H1 (cell line): Measurements from ENCODE around the gene TMCC1. TPM values are rescaled to one million over a fixed set of nuclear protein-coding genes. Genes with fewer than 3 reads are reported as not detected.

Experiments used
- CTCF ChIA-PET: fragments of 300-600 bp; sonication (Branson Sonifier 250); formaldehyde crosslinking; loops from one replicate; lab custom pipeline; 2021; ENCODE audit not compliant: partially characterized antibody; lab: Charles Lee
- POLR2A ChIA-PET: fragments of 300-600 bp; sonication (Branson Sonifier 250); formaldehyde crosslinking; loops from one replicate; lab custom pipeline; 2021; ENCODE audit warnings: inconsistent platforms; ENCODE audit not compliant: partially characterized antibody; lab: Charles Lee
- DNase-seq, 2 experiments: peaks; one replicate each; pipeline versions ENCODE4 v3.0.0 to v3.0.0-alpha.2; 2010 to 2022; ENCODE audit warnings: low spot score in 2 of 2, low read depth in 1 of 2, mixed read lengths in 1 of 2
- FAIRE-seq: peaks from 2 replicates; lab custom pipeline; 2011; peaks lifted over from hg19 to GRCh38; lab: Jason Lieb, UNC
- H2AFZ ChIP-seq: 2 replicates; pipeline ENCODE4 v1.8.1; 2012; ENCODE audit warnings: low read length, inconsistent platforms
- H2AK5ac ChIP-seq: 2 replicates; pipeline ENCODE4 v1.6.1; 2013; ENCODE audit warnings: low read depth, low read length
- H2BK120ac ChIP-seq: replicated peaks from 2 replicates; pipeline ENCODE3; 2013; ENCODE audit warnings: low read depth, low read length, inconsistent platforms
- H2BK12ac ChIP-seq: 2 replicates; pipeline ENCODE4 v1.6.1; 2013; ENCODE audit warnings: low read depth, low read length
- H2BK15ac ChIP-seq: 2 replicates; pipeline ENCODE4 v1.6.1; 2013; ENCODE audit warnings: low read length
- H2BK20ac ChIP-seq: 2 replicates; pipeline ENCODE4 v1.6.1; 2013; ENCODE audit warnings: low read length
- H2BK5ac ChIP-seq: 2 replicates; pipeline ENCODE4 v1.6.1; 2013; ENCODE audit warnings: low read depth, low read length
- H3K14ac ChIP-seq: 2 replicates; pipeline ENCODE4 v1.6.1; 2013; ENCODE audit warnings: inconsistent platforms; ENCODE audit not compliant: insufficient read length
- H3K18ac ChIP-seq: 2 replicates; pipeline ENCODE4 v1.6.1; 2013; ENCODE audit warnings: low read length; ENCODE audit errors: extremely low read depth
- H3K23ac ChIP-seq: 2 replicates; pipeline ENCODE4 v1.6.1; 2013; ENCODE audit warnings: inconsistent platforms; ENCODE audit not compliant: insufficient read length
- H3K23me2 ChIP-seq: 2 replicates; pipeline ENCODE4 v1.6.1; 2013; ENCODE audit warnings: low read depth, low read length
- H3K27ac ChIP-seq: 2 replicates; pipeline ENCODE4 v1.6.1; 2011; ENCODE audit warnings: low read depth, low read length, inconsistent platforms
- H3K27me3 ChIP-seq, 4 experiments: replicated peaks in 1 of 4; 1 replicate in 1 of 4; 2 replicates in 3 of 4; pipeline versions ENCODE4 v1.6.1 to v1.8.1; 2011 to 2013; ENCODE audit warnings: low read length in 3 of 4, mild to moderate bottlenecking in 3 of 4, inconsistent platforms in 2 of 4, mixed read lengths in 2 of 4, moderate library complexity in 1 of 4; ENCODE audit not compliant: control insufficient read depth in 3 of 4, insufficient read depth in 3 of 4; ENCODE audit errors: extremely low read depth in 1 of 4
- H3K36me3 ChIP-seq, 4 experiments: 2 replicates each; pipeline versions ENCODE4 v1.6.1 to v1.8.1; 2011 to 2013; ENCODE audit warnings: mild to moderate bottlenecking in 4 of 4, low read length in 3 of 4, moderate library complexity in 2 of 4, control low read depth in 1 of 4, inconsistent platforms in 1 of 4; ENCODE audit not compliant: insufficient read depth in 4 of 4, control insufficient read depth in 2 of 4
- H3K4ac ChIP-seq: replicated peaks from 2 replicates; pipeline ENCODE3; 2013; ENCODE audit warnings: low read length, low read depth, mixed read lengths, inconsistent platforms; ENCODE audit not compliant: insufficient read length
- H3K4me1 ChIP-seq, 4 experiments: replicated peaks in 1 of 4; 1 replicate in 1 of 4; 2 replicates in 3 of 4; pipeline versions ENCODE4 v1.6.1 to v1.8.1; 2011 to 2013; ENCODE audit warnings: low read length in 3 of 4, inconsistent platforms in 2 of 4, mixed read lengths in 1 of 4; ENCODE audit not compliant: insufficient read depth in 4 of 4, control insufficient read depth in 3 of 4
- H3K4me2 ChIP-seq, 2 experiments: 2 replicates each; pipeline versions ENCODE4 v1.6.1 to v1.8.1; 2011 to 2013; ENCODE audit warnings: low read depth in 2 of 2, low read length in 2 of 2, control low read depth in 1 of 2, inconsistent platforms in 1 of 2, mild to moderate bottlenecking in 1 of 2; ENCODE audit not compliant: insufficient read depth in 1 of 2
- H3K4me3 ChIP-seq, 4 experiments: fragments of 200-600, 300-600 bp in 1 of 4; sonication (generic), shearing (Covaris generic), sonication (Bioruptor Twin) in 1 of 4; 2 replicates each; pipeline versions ENCODE4 v1.5.1 to v1.8.1; 2011 to 2016; ENCODE audit warnings: low read length in 4 of 4, low read depth in 3 of 4, control low read depth in 2 of 4, inconsistent platforms in 2 of 4, mild to moderate bottlenecking in 2 of 4, mixed read lengths in 1 of 4, moderate library complexity in 1 of 4; ENCODE audit not compliant: insufficient read depth in 2 of 4; ENCODE audit errors: extremely low read depth in 1 of 4
- H3K56ac ChIP-seq: replicated peaks from 2 replicates; pipeline ENCODE3; 2013; ENCODE audit warnings: low read depth, mild to moderate bottlenecking, mixed read lengths, low read length, inconsistent platforms; ENCODE audit not compliant: insufficient read length
- H3K79me1 ChIP-seq: 2 replicates; pipeline ENCODE4 v1.6.1; 2013; ENCODE audit warnings: low read depth, low read length, control low read depth
- H3K79me2 ChIP-seq, 2 experiments: 2 replicates each; pipeline versions ENCODE4 v1.6.1 to v1.8.1; 2012 to 2013; ENCODE audit warnings: low read length in 2 of 2, mild to moderate bottlenecking in 2 of 2, inconsistent platforms in 1 of 2; ENCODE audit not compliant: insufficient read depth in 2 of 2, control insufficient read depth in 1 of 2
- H3K9ac ChIP-seq, 4 experiments: replicated peaks in 1 of 4; 1 replicate in 1 of 4; 2 replicates in 3 of 4; pipeline versions ENCODE4 v1.6.1 to v1.8.1; 2011 to 2013; ENCODE audit warnings: low read depth in 3 of 4, low read length in 3 of 4, control low read depth in 2 of 4, mild to moderate bottlenecking in 2 of 4, moderate library complexity in 2 of 4, inconsistent platforms in 1 of 4; ENCODE audit errors: extremely low read depth in 1 of 4
- H3K9me3 ChIP-seq, 2 experiments: 2 replicates each; pipeline versions ENCODE4 v1.6.1 to v1.8.1; 2012 to 2013; ENCODE audit warnings: mild to moderate bottlenecking in 2 of 2, moderate library complexity in 2 of 2, control low read depth in 1 of 2, inconsistent platforms in 1 of 2, low read depth in 1 of 2, low read length in 1 of 2, mixed read lengths in 1 of 2; ENCODE audit not compliant: insufficient read depth in 2 of 2
- H4K20me1 ChIP-seq, 2 experiments: replicated peaks in 1 of 2; 2 replicates each; pipeline versions ENCODE3 to v1.8.1; 2011 to 2013; ENCODE audit warnings: inconsistent platforms in 2 of 2, low read length in 2 of 2, mild to moderate bottlenecking in 1 of 2; ENCODE audit not compliant: insufficient read depth in 2 of 2, control insufficient read depth in 1 of 2
- H4K5ac ChIP-seq: 2 replicates; pipeline ENCODE4 v1.6.1; 2013; ENCODE audit warnings: low read length, low read depth, mixed read lengths, inconsistent platforms; ENCODE audit not compliant: insufficient read length
- H4K8ac ChIP-seq: 2 replicates; pipeline ENCODE4 v1.8.0; 2013; ENCODE audit warnings: mild to moderate bottlenecking, moderate library complexity, low read length, inconsistent platforms; ENCODE audit not compliant: insufficient read depth; ENCODE audit errors: extremely low read depth
- H4K91ac ChIP-seq: replicated peaks from 2 replicates; pipeline ENCODE3; 2013; ENCODE audit warnings: low read length, mixed read lengths, inconsistent platforms; ENCODE audit not compliant: insufficient read length
- CREB1 ChIP-seq: IDR thresholded peaks from 2 replicates; pipeline ENCODE4 v1.6.1; 2012; ENCODE audit warnings: inconsistent platforms
- EP300 ChIP-seq, 2 experiments: IDR thresholded peaks; 1 replicate in 1 of 2; 2 replicates in 1 of 2; pipeline ENCODE4 v1.6.1; 2011 to 2012; ENCODE audit warnings: low read depth in 2 of 2, low read length in 2 of 2, mild to moderate bottlenecking in 2 of 2, borderline replicate concordance in 1 of 2, inconsistent platforms in 1 of 2, moderate library complexity in 1 of 2
- JUND ChIP-seq: IDR thresholded peaks from 2 replicates; pipeline ENCODE4 v1.6.1; 2011; ENCODE audit warnings: mild to moderate bottlenecking, improper control_type of control experiment, low read length
- SIN3A ChIP-seq, 2 experiments: IDR thresholded peaks in 1 of 2; conservative IDR thresholded peaks in 1 of 2; 2 replicates each; pipeline ENCODE4 v1.6.1; 2011 to 2012; ENCODE audit warnings: low read length in 2 of 2, improper control_type of control experiment in 1 of 2, low read depth in 1 of 2, mild to moderate bottlenecking in 1 of 2
- WGBS, 2 experiments: shearing (Covaris generic) in 1 of 2; methylation state at CpG; one replicate each; pipeline versions ENCODE4 v1.1.6 to v1.1.7; 2013 to 2015; ENCODE audit warnings: low lambda C conversion rate in 2 of 2, mixed read lengths in 2 of 2, inconsistent platforms in 1 of 2, low coverage in 1 of 2, missing lambda C conversion rate in 1 of 2; ENCODE audit not compliant: insufficient replicate concordance in 2 of 2, insufficient coverage in 1 of 2, insufficient read length in 1 of 2; ENCODE audit errors: extremely low coverage in 1 of 2, missing lambda C conversion rate in 1 of 2; 5-methylcytosine and 5-hydroxymethylcytosine counted together
- polyA plus RNA-seq, 7 experiments: library from polyadenylated mRNA; depleted of rRNA in 3 of 7; stranded (reverse) in 5 of 7; unstranded in 2 of 7; fragments of >200 nt in 5 of 7; fragments of 200-250 nt in 2 of 7; gene quantifications; 1 replicate in 5 of 7; 2 replicates in 1 of 7; 4 replicates in 1 of 7; pipeline versions ENCODE4 v1.2.1 to v1.2.3, GENCODE V29; 2011 to 2013; ENCODE audit warnings: missing spikeins in 2 of 7, mixed read lengths in 2 of 7
- total RNA-seq: library from RNA; stranded (reverse); fragmentation: NEBNext Ultra II Directional; extraction: Animal tissue kit (Norgen Biotek cat#: 25700); gene quantifications from 2 replicates; pipeline ENCODE4 v1.2.1, GENCODE V29; 2021

Gene TMCC1
- total and polyA plus RNA-seq, 2 of the 8 experiments (the other 6 are each of a cell fraction or from before 2014, with no cell fraction given) = 10.4 to 27.1 TPM

GRCh38 chr3:129732200-129732876 is 161.2 kb downstream of the TMCC1 start:
- peak overlapping the region; percentile 47 to 74 for H3K4me2 ChIP-seq
- H4K8ac ChIP-seq = no peak overlapping the region
- no peak overlapping the region for H2BK5ac ChIP-seq
- H2AK5ac ChIP-seq = no peak overlapping the region
- H4K91ac ChIP-seq = no peak overlapping the region
- H3K23me2 ChIP-seq = no peaks in the 10 kb centered on the region
- H4K20me1 ChIP-seq = no peaks in the 10 kb centered on the region
- WGBS, 2 experiments = 67% methylated on average over 1 of the region's 1 CpG; no CpG with 5 or more reads in 1 of the 2 experiments
- no peak for TF ChIP-seq JUND
- no peak for TF ChIP-seq EP300 (IDR thresholded peaks at IDR 0.05; ENCODE audit: borderline replicate concordance in 1 of 2, low read depth in 2 of 2, low read length in 2 of 2)
- TF ChIP-seq CREB1 = no peak
- TF ChIP-seq SIN3A (conservative IDR thresholded peaks at IDR 0.05 in 1 of 2, IDR thresholded peaks at IDR 0.05 in 1 of 2; ENCODE audit: low read depth in 1 of 2, low read length in 2 of 2) = no peak
- no peak overlapping the region; the same call in 1 of the 2 replicates for H3K18ac ChIP-seq
- no peaks in the 10 kb centered on the region for H3K27me3 ChIP-seq
- H2BK120ac ChIP-seq = no peak overlapping the region
- H3K4me3 ChIP-seq = peak overlapping the region in 1 of 4 experiments; percentile 35; a peak in 1 of 8 replicates
- H2AFZ ChIP-seq = no peak overlapping the region
- H3K4ac ChIP-seq = no peak overlapping the region
- ChIA-PET CTCF (no interaction called here), POLR2A (interaction anchor here (0.9 kb wide), 1 partner anchor 21 kb away, joined by 5 read pairs; no protein-coding TSS in a partner anchor)
- no peak overlapping the region; the same call in 1 of the 2 replicates for H2BK12ac ChIP-seq
- FAIRE-seq = no peak
- no peak overlapping the region for H3K23ac ChIP-seq
- H3K9me3 ChIP-seq = no peaks in the 10 kb centered on the region; a peak in 1 of 4 replicates
- no peak overlapping the region for H3K56ac ChIP-seq
- no peak overlapping the region for H3K27ac ChIP-seq
- H2BK20ac ChIP-seq = no peak overlapping the region
- H4K5ac ChIP-seq = no peak overlapping the region
- DNase-seq = no peak
- no peak overlapping the region for H2BK15ac ChIP-seq
- H3K14ac ChIP-seq = no peak overlapping the region
- no peak overlapping the region; a peak in 1 of 7 replicates for H3K9ac ChIP-seq
- H3K79me2 ChIP-seq = 0 out of 4 replicates have a peak, but pooled peaks cover 0 to 3% of the 10 kb centered on the region in 2 experiments
- H3K36me3 ChIP-seq = no peaks in the 10 kb centered on the region
- H3K79me1 ChIP-seq = no peaks in the 10 kb centered on the region; the same call in 1 of the 2 replicates
- peaks cover 0 to 12% (median 5%) of the 10 kb centered on the region in 4 experiments; a peak in 4 of 7 replicates for H3K4me1 ChIP-seq
